HCT116 (cell line): ENCODE results near the gene PTCD1. TPM values are rescaled to one million over a fixed set of nuclear protein-coding genes. Genes with fewer than 3 reads are reported as not detected.

ENCODE experiments used
- ATAC-seq: fragments of 200-7000 bp; cut with Tn5 transposase; 2 replicates; pipeline ENCODE4 v1.9.1; 2020; ENCODE audit warnings: mild to moderate bottlenecking, moderate library complexity
- BruUV-seq: library from RNA; stranded (reverse); fragments of 400-500 nt; replicated peaks from 2 replicates; lab custom pipeline; 2021; lab: Mats Ljungman, UMichigan
- CTCF ChIA-PET: fragments of 300-600 bp; sonication (Branson Sonifier 250); formaldehyde crosslinking; loops from one replicate; lab custom pipeline; 2021; ENCODE audit warnings: antibody characterized with exemption; lab: Charles Lee
- POLR2A ChIA-PET: fragments of 300-600, 350-600 bp; sonication (Branson Sonifier 250); formaldehyde crosslinking; loops from one replicate; lab custom pipeline; 2021; ENCODE audit warnings: antibody characterized with exemption; lab: Charles Lee
- RAD21 ChIA-PET, 2 experiments: fragments of 300-600 bp; sonication (Branson Sonifier 250); formaldehyde crosslinking; loops; one replicate each; lab custom pipeline; 2023; ENCODE audit warnings: low total read pairs in 2 of 2; ENCODE audit not compliant: uncharacterized antibody in 2 of 2, unreplicated experiment in 2 of 2, low non-redundant PET in 1 of 2; lab: Charles Lee
- DNase-seq: peaks from one replicate; pipeline ENCODE4 v3.0.0-alpha.2; 2010; ENCODE audit warnings: low read depth, low spot score
- H2AFZ ChIP-seq: fragments of 200-600 bp; shearing (Covaris generic), sonication (generic); 2 replicates; pipeline ENCODE4 v1.6.1; 2017; ENCODE audit warnings: low read depth, mixed run types, mixed read lengths, antibody characterized with exemption, low read length; ENCODE audit not compliant: poor library complexity, severe bottlenecking
- H3K27ac ChIP-seq: 2 replicates; pipeline ENCODE4 v1.5.1; 2012; ENCODE audit warnings: low read depth, low read length
- H3K27me3 ChIP-seq: fragments of 200-600 bp; sonication (generic); 2 replicates; pipeline ENCODE4 v1.6.1; 2016; ENCODE audit warnings: mixed run types, low read length, mixed read lengths; ENCODE audit not compliant: insufficient read depth
- H3K36me3 ChIP-seq, 2 experiments: fragments of 200-500 bp in 1 of 2; fragments of 200-600 bp in 1 of 2; sonication (Bioruptor generic) in 1 of 2; sonication (generic) in 1 of 2; 2 replicates each; pipeline versions ENCODE4 v1.5.1 to v1.6.1; 2014 to 2016; ENCODE audit warnings: low read length in 2 of 2, inconsistent platforms in 1 of 2, mixed read lengths in 1 of 2, mixed run types in 1 of 2; ENCODE audit not compliant: insufficient read depth in 2 of 2, control insufficient read depth in 1 of 2
- H3K4me1 ChIP-seq, 2 experiments: fragments of 200-600 bp in 1 of 2; sonication (generic) in 1 of 2; 2 replicates each; pipeline versions ENCODE4 v1.5.1 to v1.6.1; 2012 to 2017; ENCODE audit warnings: low read length in 2 of 2, inconsistent platforms in 1 of 2, mild to moderate bottlenecking in 1 of 2, mixed read lengths in 1 of 2, mixed run types in 1 of 2, moderate library complexity in 1 of 2; ENCODE audit not compliant: insufficient read depth in 2 of 2, control insufficient read depth in 1 of 2
- H3K4me2 ChIP-seq: fragments of 200-600 bp; sonication (generic); 2 replicates; pipeline ENCODE4 v1.6.1; 2017; ENCODE audit warnings: mixed run types, low read length, mixed read lengths
- H3K4me3 ChIP-seq, 2 experiments: fragments of 200-600 bp in 1 of 2; sonication (generic) in 1 of 2; replicated peaks in 1 of 2; 2 replicates each; pipeline ENCODE4 v1.5.1; 2011 to 2016; ENCODE audit warnings: low read length in 2 of 2, control low read depth in 1 of 2, low read depth in 1 of 2, mild to moderate bottlenecking in 1 of 2, mixed read lengths in 1 of 2, mixed run types in 1 of 2
- H3K79me2 ChIP-seq: fragments of 200-600 bp; sonication (generic); 2 replicates; pipeline ENCODE4 v1.6.1; 2017; ENCODE audit warnings: mild to moderate bottlenecking, mixed run types, low read length, moderate library complexity, mixed read lengths; ENCODE audit not compliant: insufficient read depth
- H3K9ac ChIP-seq: fragments of 200-600 bp; sonication (generic); 2 replicates; pipeline ENCODE4 v1.6.1; 2016; ENCODE audit warnings: low read length, mixed read lengths
- H3K9me2 ChIP-seq: fragments of 200-600 bp; sonication (generic), shearing (Covaris generic); 2 replicates; pipeline ENCODE4 v1.6.1; 2017; ENCODE audit warnings: mixed run types, mild to moderate bottlenecking, moderate library complexity; ENCODE audit not compliant: insufficient read depth
- H3K9me3 ChIP-seq, 2 experiments: fragments of 200-500 bp in 1 of 2; fragments of 200-600 bp in 1 of 2; sonication (Bioruptor generic) in 1 of 2; sonication (generic) in 1 of 2; 2 replicates each; pipeline ENCODE4 v1.6.1; 2014 to 2017; ENCODE audit warnings: low read length in 2 of 2, mixed read lengths in 2 of 2, inconsistent platforms in 1 of 2, low read depth in 1 of 2, mild to moderate bottlenecking in 1 of 2, mixed run types in 1 of 2, moderate library complexity in 1 of 2; ENCODE audit not compliant: control insufficient read depth in 1 of 2, insufficient read depth in 1 of 2
- H4K20me1 ChIP-seq: fragments of 200-600 bp; sonication (generic), shearing (Covaris generic); 2 replicates; pipeline ENCODE4 v1.6.1; 2017; ENCODE audit warnings: mixed run types, mild to moderate bottlenecking, moderate library complexity; ENCODE audit not compliant: insufficient read depth
- ATF3 ChIP-seq: IDR thresholded peaks from 2 replicates; pipeline ENCODE4 v1.6.1; 2012
- CBX3 ChIP-seq: IDR thresholded peaks from 2 replicates; pipeline ENCODE4 v1.6.1; 2012; ENCODE audit warnings: low read depth
- CEBPB ChIP-seq: IDR thresholded peaks from 2 replicates; pipeline ENCODE4 v1.6.1; 2012; ENCODE audit warnings: low read depth
- EGR1 ChIP-seq: IDR thresholded peaks from 2 replicates; pipeline ENCODE4 v1.6.1; 2012; ENCODE audit warnings: low read depth
- ELF1 ChIP-seq: IDR thresholded peaks from 2 replicates; pipeline ENCODE4 v1.6.1; 2012; ENCODE audit warnings: low read depth, borderline replicate concordance
- EZH2 ChIP-seq: fragments of 200-600 bp; sonication (generic); IDR thresholded peaks from 2 replicates; pipeline ENCODE4 v1.6.1; 2017; ENCODE audit warnings: antibody characterized with exemption, mixed run types
- EZH2phosphoT487 ChIP-seq: fragments of 200-600 bp; IDR thresholded peaks from 2 replicates; pipeline ENCODE4 v1.6.1; 2018; ENCODE audit warnings: antibody characterized with exemption, borderline replicate concordance
- FOSL1 ChIP-seq: IDR thresholded peaks from 2 replicates; pipeline ENCODE4 v1.6.1; 2012; ENCODE audit warnings: low read depth
- JUND ChIP-seq: IDR thresholded peaks from 2 replicates; pipeline ENCODE4 v1.6.1; 2012
- POLR2A ChIP-seq: IDR thresholded peaks from 2 replicates; pipeline ENCODE4 v1.7.0; 2011; ENCODE audit warnings: borderline replicate concordance; ENCODE audit not compliant: insufficient read depth, insufficient read length; ENCODE audit errors: extremely low read depth
- RAD21 ChIP-seq: IDR thresholded peaks from 2 replicates; pipeline ENCODE4 v1.6.1; 2012; ENCODE audit warnings: low read depth, mild to moderate bottlenecking
- SIN3A ChIP-seq: IDR thresholded peaks from 2 replicates; pipeline ENCODE4 v1.6.1; 2012; ENCODE audit warnings: low read depth
- SP1 ChIP-seq: IDR thresholded peaks from 2 replicates; pipeline ENCODE4 v1.6.1; 2012; ENCODE audit warnings: low read depth
- TCF7L2 ChIP-seq: IDR thresholded peaks from 2 replicates; pipeline ENCODE4 v1.7.0; 2011; ENCODE audit warnings: borderline replicate concordance, inconsistent platforms; ENCODE audit not compliant: insufficient read depth, insufficient read length; ENCODE audit errors: extremely low read depth
- YY1 ChIP-seq: IDR thresholded peaks from 2 replicates; pipeline ENCODE4 v1.6.1; 2011; ENCODE audit warnings: low read length, low read depth, moderate library complexity, mild to moderate bottlenecking; ENCODE audit not compliant: insufficient replicate concordance; ENCODE audit errors: extremely low read depth
- ZFX ChIP-seq: fragments of 450-650 bp; IDR thresholded peaks from 2 replicates; pipeline ENCODE4 v1.6.1; 2017
- ZNF274 ChIP-seq: fragments of 200-500 bp; sonication (Bioruptor generic); IDR thresholded peaks from 2 replicates; pipeline ENCODE4 v1.6.1; 2014; ENCODE audit warnings: mild to moderate bottlenecking, low read depth, low read length, inconsistent platforms
- intact Hi-C: fragments of 100-400 bp; cut with micrococcal nuclease; formaldehyde crosslinking; loops from 2 replicates; pipeline ENCODE4 v1.10.0; 2022
- total RNA-seq: library from RNA; stranded (reverse); gene quantifications from one replicate; pipeline ENCODE4 v1.2.1, GENCODE V29; 2021; ENCODE audit not compliant: unreplicated experiment
- TF ChIP-seq, protein P1 (sequence below): IDR thresholded peaks from 2 replicates; pipeline ENCODE4 v1.6.1; 2012; ENCODE audit warnings: low read depth
- TF ChIP-seq, protein P2 (sequence below), 3 experiments: fragments of 200-600 bp in 1 of 3; sonication (generic) in 1 of 3; IDR thresholded peaks in 2 of 3; conservative IDR thresholded peaks in 1 of 3; 2 replicates each; pipeline ENCODE4 v1.5.1; 2012 to 2017; ENCODE audit warnings: low read depth in 2 of 3, low read length in 2 of 3, antibody characterized with exemption in 1 of 3, borderline replicate concordance in 1 of 3, control low read depth in 1 of 3, mild to moderate bottlenecking in 1 of 3, mixed read lengths in 1 of 3, mixed run types in 1 of 3, moderate library complexity in 1 of 3; ENCODE audit not compliant: insufficient read depth in 1 of 3
- TF ChIP-seq, protein P3 (sequence below): IDR thresholded peaks from 2 replicates; pipeline ENCODE4 v1.6.1; 2012

Gene PTCD1
- total RNA-seq, 1 experiment from 2014 or later = 9.2 TPM

DNA sequence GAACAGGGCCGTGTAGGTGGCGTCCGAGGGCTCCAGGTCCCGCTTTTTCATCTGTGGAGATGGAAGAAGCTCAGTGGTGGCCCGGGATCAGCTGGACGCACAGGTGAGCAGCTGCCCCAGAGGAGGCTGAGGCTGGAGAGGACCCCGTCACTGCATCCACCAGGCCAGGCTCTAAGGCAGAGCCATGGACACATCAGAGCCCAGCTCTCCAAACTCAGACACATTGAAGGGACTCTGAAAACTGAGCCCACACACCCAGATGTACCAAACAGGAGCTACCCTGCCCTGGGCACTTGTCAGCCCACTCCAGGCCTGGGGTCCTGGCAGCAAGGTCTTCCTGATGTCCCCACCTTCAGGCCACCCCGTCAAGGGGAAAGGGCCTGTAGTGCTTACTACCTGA is 8.8 kb downstream of the PTCD1 start:
- intact Hi-C loops = no loop called here
- Histone ChIP-seq H3K9ac (no peak overlapping the region), H3K4me1 (no peaks in the 10 kb centered on the region), H2AFZ (no peak overlapping the region), H3K27ac (no peak overlapping the region), H3K27me3 (no peaks in the 10 kb centered on the region), H3K4me2 (no peak overlapping the region), H4K20me1 (no peaks in the 10 kb centered on the region), H3K9me3 (no peaks in the 10 kb centered on the region), H3K36me3 (peaks cover 19 to 37% of the 10 kb centered on the region in 2 experiments; a peak in 3 of 4 replicates), H3K9me2 (no peaks in the 10 kb centered on the region), H3K4me3 (no peak overlapping the region), H3K79me2 (no peaks in the 10 kb centered on the region; the same call in 1 of the 2 replicates)
- ChIA-PET POLR2A (no interaction called here), CTCF (no interaction called here), RAD21 (no interaction called here)
- no peak for ATAC-seq
- BruUV-seq = no TSS peak
- DNase-seq = no peak
- TF ChIP-seq FOSL1 (no peak), EZH2phosphoT487 (no peak), ZFX (no peak), POLR2A (no peak), JUND (no peak), EZH2 (no peak), ELF1 (no peak), SIN3A (no peak), TCF7L2 (no peak), ATF3 (no peak), RAD21 (no peak), CEBPB (no peak), YY1 (no peak), CBX3 (no peak), SP1 (no peak), ZNF274 (no peak), EGR1 (no peak)
- TF ChIP-seq, protein P1, sequence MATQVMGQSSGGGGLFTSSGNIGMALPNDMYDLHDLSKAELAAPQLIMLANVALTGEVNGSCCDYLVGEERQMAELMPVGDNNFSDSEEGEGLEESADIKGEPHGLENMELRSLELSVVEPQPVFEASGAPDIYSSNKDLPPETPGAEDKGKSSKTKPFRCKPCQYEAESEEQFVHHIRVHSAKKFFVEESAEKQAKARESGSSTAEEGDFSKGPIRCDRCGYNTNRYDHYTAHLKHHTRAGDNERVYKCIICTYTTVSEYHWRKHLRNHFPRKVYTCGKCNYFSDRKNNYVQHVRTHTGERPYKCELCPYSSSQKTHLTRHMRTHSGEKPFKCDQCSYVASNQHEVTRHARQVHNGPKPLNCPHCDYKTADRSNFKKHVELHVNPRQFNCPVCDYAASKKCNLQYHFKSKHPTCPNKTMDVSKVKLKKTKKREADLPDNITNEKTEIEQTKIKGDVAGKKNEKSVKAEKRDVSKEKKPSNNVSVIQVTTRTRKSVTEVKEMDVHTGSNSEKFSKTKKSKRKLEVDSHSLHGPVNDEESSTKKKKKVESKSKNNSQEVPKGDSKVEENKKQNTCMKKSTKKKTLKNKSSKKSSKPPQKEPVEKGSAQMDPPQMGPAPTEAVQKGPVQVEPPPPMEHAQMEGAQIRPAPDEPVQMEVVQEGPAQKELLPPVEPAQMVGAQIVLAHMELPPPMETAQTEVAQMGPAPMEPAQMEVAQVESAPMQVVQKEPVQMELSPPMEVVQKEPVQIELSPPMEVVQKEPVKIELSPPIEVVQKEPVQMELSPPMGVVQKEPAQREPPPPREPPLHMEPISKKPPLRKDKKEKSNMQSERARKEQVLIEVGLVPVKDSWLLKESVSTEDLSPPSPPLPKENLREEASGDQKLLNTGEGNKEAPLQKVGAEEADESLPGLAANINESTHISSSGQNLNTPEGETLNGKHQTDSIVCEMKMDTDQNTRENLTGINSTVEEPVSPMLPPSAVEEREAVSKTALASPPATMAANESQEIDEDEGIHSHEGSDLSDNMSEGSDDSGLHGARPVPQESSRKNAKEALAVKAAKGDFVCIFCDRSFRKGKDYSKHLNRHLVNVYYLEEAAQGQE = no peak
- TF ChIP-seq, protein P2, sequence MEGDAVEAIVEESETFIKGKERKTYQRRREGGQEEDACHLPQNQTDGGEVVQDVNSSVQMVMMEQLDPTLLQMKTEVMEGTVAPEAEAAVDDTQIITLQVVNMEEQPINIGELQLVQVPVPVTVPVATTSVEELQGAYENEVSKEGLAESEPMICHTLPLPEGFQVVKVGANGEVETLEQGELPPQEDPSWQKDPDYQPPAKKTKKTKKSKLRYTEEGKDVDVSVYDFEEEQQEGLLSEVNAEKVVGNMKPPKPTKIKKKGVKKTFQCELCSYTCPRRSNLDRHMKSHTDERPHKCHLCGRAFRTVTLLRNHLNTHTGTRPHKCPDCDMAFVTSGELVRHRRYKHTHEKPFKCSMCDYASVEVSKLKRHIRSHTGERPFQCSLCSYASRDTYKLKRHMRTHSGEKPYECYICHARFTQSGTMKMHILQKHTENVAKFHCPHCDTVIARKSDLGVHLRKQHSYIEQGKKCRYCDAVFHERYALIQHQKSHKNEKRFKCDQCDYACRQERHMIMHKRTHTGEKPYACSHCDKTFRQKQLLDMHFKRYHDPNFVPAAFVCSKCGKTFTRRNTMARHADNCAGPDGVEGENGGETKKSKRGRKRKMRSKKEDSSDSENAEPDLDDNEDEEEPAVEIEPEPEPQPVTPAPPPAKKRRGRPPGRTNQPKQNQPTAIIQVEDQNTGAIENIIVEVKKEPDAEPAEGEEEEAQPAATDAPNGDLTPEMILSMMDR (IDR thresholded peaks at IDR 0.05 in 2 of 3, conservative IDR thresholded peaks at IDR 0.05 in 1 of 3; ENCODE audit: borderline replicate concordance in 1 of 3, insufficient read depth in 1 of 3, low read depth in 2 of 3, low read length in 2 of 3) = no peak
- TF ChIP-seq, protein P3, sequence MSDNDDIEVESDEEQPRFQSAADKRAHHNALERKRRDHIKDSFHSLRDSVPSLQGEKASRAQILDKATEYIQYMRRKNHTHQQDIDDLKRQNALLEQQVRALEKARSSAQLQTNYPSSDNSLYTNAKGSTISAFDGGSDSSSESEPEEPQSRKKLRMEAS = no peak
